Measurements from ENCODE around the gene AZIN2.

Gene AZIN2

DNA sequence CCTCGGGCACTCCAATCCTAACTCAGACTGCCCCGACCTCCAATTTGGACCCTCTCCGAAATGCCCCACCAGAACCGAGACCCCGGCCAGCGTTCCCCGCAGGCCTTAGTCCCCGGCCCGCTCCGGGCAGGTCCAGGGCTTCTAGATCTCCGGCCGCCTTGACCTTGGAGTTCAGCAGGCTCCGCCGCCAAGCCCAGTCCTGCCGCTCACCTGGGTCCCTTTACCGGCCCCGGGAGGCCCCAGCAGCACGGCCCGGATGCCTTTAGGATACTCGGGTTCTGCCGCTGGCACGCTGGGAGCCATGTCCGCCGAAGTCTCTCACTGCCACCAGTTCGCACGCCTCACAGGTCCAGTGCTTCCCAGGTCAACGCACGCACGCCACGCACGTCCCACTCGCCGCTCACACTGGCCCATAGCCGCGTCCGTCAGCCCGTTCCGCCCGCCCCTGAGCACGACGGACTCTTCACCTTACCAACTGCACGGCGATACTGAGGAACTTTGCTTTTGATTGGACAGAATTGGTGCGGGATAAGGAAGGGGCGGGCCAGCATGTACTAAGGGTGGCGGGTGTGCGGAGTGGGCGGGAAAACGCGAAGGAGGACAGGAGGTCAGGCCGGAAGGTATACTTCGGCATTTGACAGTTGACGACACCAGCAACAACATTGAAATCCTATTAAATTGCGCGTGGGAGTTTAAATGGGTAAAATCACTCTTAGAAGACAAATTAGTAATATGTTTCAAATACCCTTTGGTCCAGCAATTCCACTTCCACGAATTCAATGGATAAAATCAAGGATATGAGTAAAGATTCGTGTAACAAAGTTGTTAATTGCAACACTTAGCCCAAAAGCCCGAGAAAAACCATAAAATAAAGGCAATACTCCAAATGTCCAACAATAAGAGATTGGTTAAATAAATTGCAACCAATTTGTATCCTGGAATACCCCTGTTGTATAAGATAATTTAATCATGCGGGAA is 44.1 kb upstream of the AZIN2 start, which contains the start of gene AK2:
Gene AK2 (minus strand): TSS at position 358 of the 978 bp plus-strand sequence. CDS start 55 bp downstream, at position 303.
- H3K36me3 ChIP-seq (ENCODE audit: low read depth), result peaks cover 36% of the 10 kb centered on the region
- peaks cover 18% of the 10 kb centered on the region for H3K4me1 ChIP-seq (ENCODE audit: insufficient read depth, poor library complexity, severe bottlenecking)
- no peak for TF ChIP-seq CTCF (IDR thresholded peaks at IDR 0.05; ENCODE audit: poor library complexity, severe bottlenecking)
- H3K27me3 ChIP-seq (ENCODE audit: insufficient read depth, poor library complexity, severe bottlenecking), result no peaks in the 10 kb centered on the region
- peak; percentile 99 for ATAC-seq (ENCODE audit: low read depth)
- H3K4me3 ChIP-seq (ENCODE audit: severe bottlenecking), result peak within 1 kb of the TSS; percentile 81
- no peaks in the 10 kb centered on the region for H3K9me3 ChIP-seq (ENCODE audit: severe bottlenecking)
- DNase-seq (ENCODE audit: low spot score), result peak; percentile 95
- peak within 1 kb of the TSS; percentile 33 for H3K27ac ChIP-seq (ENCODE audit: poor library complexity, severe bottlenecking)

GRCh38 chr1:33039840-33040239 is 41.1 kb upstream of the AZIN2 start:
- peaks cover 12% of the 10 kb centered on the region for H3K4me1 ChIP-seq (ENCODE audit: insufficient read depth, poor library complexity, severe bottlenecking)
- DNase-seq (ENCODE audit: low spot score) (no peak), ATAC-seq (ENCODE audit: low read depth) (no peak)
- H3K9me3 ChIP-seq (ENCODE audit: severe bottlenecking), result no peaks in the 10 kb centered on the region
- no peaks in the 10 kb centered on the region for H3K27me3 ChIP-seq (ENCODE audit: insufficient read depth, poor library complexity, severe bottlenecking)
- no peak for TF ChIP-seq CTCF (IDR thresholded peaks at IDR 0.05; ENCODE audit: poor library complexity, severe bottlenecking)
- no peak overlapping the region for H3K4me3 ChIP-seq (ENCODE audit: severe bottlenecking)
- peaks cover 8% of the 10 kb centered on the region for H3K36me3 ChIP-seq (ENCODE audit: low read depth)
- no peak overlapping the region for H3K27ac ChIP-seq (ENCODE audit: poor library complexity, severe bottlenecking)

DNA sequence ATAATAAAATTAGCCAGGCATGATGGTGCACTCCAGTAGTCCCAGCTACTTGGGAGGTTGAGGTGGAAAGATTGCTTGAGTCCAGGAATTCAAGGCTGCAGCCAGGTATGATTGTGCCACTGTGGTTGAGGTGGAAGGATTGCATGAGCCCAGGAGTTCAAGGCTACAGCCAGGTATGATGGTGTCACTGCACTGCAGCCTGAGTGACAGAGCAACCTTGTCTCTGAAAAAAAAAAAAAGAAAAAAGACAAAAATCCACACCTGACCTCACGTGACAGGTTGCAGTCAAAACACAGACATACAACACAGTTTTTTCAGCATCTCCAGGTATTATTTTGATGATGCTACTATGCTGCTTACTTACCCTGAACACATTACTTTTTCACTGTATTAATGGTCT is 39.9 kb upstream of the AZIN2 start:
- TF ChIP-seq CTCF (IDR thresholded peaks at IDR 0.05; ENCODE audit: poor library complexity, severe bottlenecking), result no peak

GRCh38 chr1:33042831-33043230 is 38.1 kb upstream of the AZIN2 start:
- Histone ChIP-seq H3K27me3 (ENCODE audit: insufficient read depth, poor library complexity, severe bottlenecking) (no peaks in the 10 kb centered on the region), H3K36me3 (ENCODE audit: low read depth) (no peaks in the 10 kb centered on the region), H3K4me1 (ENCODE audit: insufficient read depth, poor library complexity, severe bottlenecking) (peaks cover 3% of the 10 kb centered on the region), H3K4me3 (ENCODE audit: severe bottlenecking) (no peak overlapping the region), H3K9me3 (ENCODE audit: severe bottlenecking) (no peaks in the 10 kb centered on the region), H3K27ac (ENCODE audit: poor library complexity, severe bottlenecking) (no peak overlapping the region)
- no peak for DNase-seq (ENCODE audit: low spot score)
- no peak for ATAC-seq (ENCODE audit: low read depth)
- no peak for TF ChIP-seq CTCF (IDR thresholded peaks at IDR 0.05; ENCODE audit: poor library complexity, severe bottlenecking)

More for the DNA sequence above, 39.9 kb upstream of the AZIN2 start:
- ATAC-seq (ENCODE audit: low read depth) (no peak), DNase-seq (ENCODE audit: low spot score) (no peak)
- Histone ChIP-seq H3K4me1 (ENCODE audit: insufficient read depth, poor library complexity, severe bottlenecking) (peaks cover 4% of the 10 kb centered on the region), H3K27ac (ENCODE audit: poor library complexity, severe bottlenecking) (no peak overlapping the region), H3K36me3 (ENCODE audit: low read depth) (no peaks in the 10 kb centered on the region), H3K4me3 (ENCODE audit: severe bottlenecking) (no peak overlapping the region), H3K27me3 (ENCODE audit: insufficient read depth, poor library complexity, severe bottlenecking) (no peaks in the 10 kb centered on the region), H3K9me3 (ENCODE audit: severe bottlenecking) (no peaks in the 10 kb centered on the region)

All from RWPE2 (cell line).